GM06990 (cell line): ENCODE results near the gene DTWD2.
"Not testable (repeated sequence)": the region's sequence is repeated elsewhere in the genome, so short reads cannot be mapped to it uniquely, and the experiment has no call there.

Source experiments
- DNase-seq: peaks from one replicate; pipeline ENCODE4 v3.0.0-alpha.2; 2011; ENCODE audit not compliant: insufficient read length; ENCODE audit errors: extremely low read depth
- H3K27me3 ChIP-seq: replicated peaks from 2 replicates; pipeline ENCODE4 v1.6.0; 2011; ENCODE audit warnings: low read length; ENCODE audit not compliant: control insufficient read depth, insufficient read depth
- H3K36me3 ChIP-seq: 2 replicates; pipeline ENCODE4 v1.5.1; 2011; ENCODE audit warnings: low read length; ENCODE audit not compliant: control insufficient read depth, insufficient read depth
- H3K4me3 ChIP-seq: replicated peaks from 2 replicates; pipeline ENCODE4 v1.5.1; 2011; ENCODE audit warnings: low read depth, mild to moderate bottlenecking, control low read depth, low read length
- CTCF ChIP-seq: IDR thresholded peaks from 2 replicates; pipeline ENCODE4 v1.5.1; 2011; ENCODE audit warnings: low read length, control low read depth, mild to moderate bottlenecking, inconsistent platforms; ENCODE audit not compliant: insufficient read depth, poor library complexity, severe bottlenecking

DTWD2 gene

GRCh38 chr5:119011186-119011585 lies 22.8 kb upstream of the DTWD2 start:
- H3K4me3 ChIP-seq: no peak overlapping the region
- H3K27me3 ChIP-seq: no peaks in the 10 kb centered on the region
- no peaks in the 10 kb centered on the region for H3K36me3 ChIP-seq
- DNase-seq: no peak
- no peak for TF ChIP-seq CTCF

- Histone ChIP-seq H3K4me3 (no peak overlapping the region), H3K27me3 (no peaks in the 10 kb centered on the region), H3K36me3 (no peaks in the 10 kb centered on the region)
- TF ChIP-seq CTCF: no peak
- DNase-seq: no peak
Measured at GRCh38 chr5:119010206-119010605, 21.9 kb upstream of the DTWD2 start.

GRCh38 chr5:119009131-119009530 lies 20.8 kb upstream of the DTWD2 start:
- Histone ChIP-seq H3K27me3 (no peaks in the 10 kb centered on the region), H3K36me3 (no peaks in the 10 kb centered on the region), H3K4me3 (no peak overlapping the region)
- DNase-seq: no peak
- no peak for TF ChIP-seq CTCF

- no peak overlapping the region for H3K4me3 ChIP-seq
- no peak for TF ChIP-seq CTCF
- no peaks in the 10 kb centered on the region for H3K36me3 ChIP-seq
- DNase-seq: no peak
- H3K27me3 ChIP-seq: no peaks in the 10 kb centered on the region
Measured at GRCh38 chr5:118999696-119000095, 11.3 kb upstream of the DTWD2 start.

GRCh38 chr5:118998861-118999260 lies 10.5 kb upstream of the DTWD2 start:
- H3K36me3 ChIP-seq, H3K27me3 ChIP-seq, H3K4me3 ChIP-seq, DNase-seq: not testable (repeated sequence)

GRCh38 chr5:118996098-118996497 lies 7.8 kb upstream of the DTWD2 start:
- no peak for DNase-seq
- Histone ChIP-seq H3K27me3 (no peaks in the 10 kb centered on the region), H3K36me3 (no peaks in the 10 kb centered on the region), H3K4me3 (no peak overlapping the region)
- TF ChIP-seq CTCF: no peak
